Lower lobe of right lung (tissue), 2 donors: ENCODE results near the gene TMEM109. TPM values are rescaled to one million over a fixed set of nuclear protein-coding genes. Genes with fewer than 3 reads are reported as not detected.

Experiments
- ATAC-seq, 2 donors: fragments of 200-7000 bp; cut with Tn5 transposase; one replicate each; pipeline ENCODE4 v1.9.1; 2020 to 2022; ENCODE audit warnings: mild to moderate bottlenecking in 2 of 2, moderate library complexity in 2 of 2
- DNase-seq: peaks from one replicate; pipeline ENCODE4 v3.0.0-alpha.2; 2020
- H3K27ac ChIP-seq: fragments of 200-600 bp; one replicate; pipeline ENCODE4 v1.8.0; 2022
- H3K27me3 ChIP-seq: fragments of 200-600 bp; one replicate; pipeline ENCODE4 v1.8.0; 2022; ENCODE audit warnings: low read depth
- H3K36me3 ChIP-seq: fragments of 200-600 bp; one replicate; pipeline ENCODE4 v1.8.0; 2022; ENCODE audit warnings: mild to moderate bottlenecking
- H3K4me1 ChIP-seq: fragments of 200-600 bp; one replicate; pipeline ENCODE4 v1.8.0; 2022
- H3K4me3 ChIP-seq: fragments of 200-600 bp; one replicate; pipeline ENCODE4 v1.8.0; 2022; ENCODE audit warnings: mild to moderate bottlenecking
- H3K9me3 ChIP-seq: fragments of 200-600 bp; one replicate; pipeline ENCODE4 v1.8.0; 2022
- intact Hi-C: fragments of 100-400 bp; cut with DNase I; formaldehyde crosslinking; loops from one replicate; pipeline ENCODE4 v1.11.0; 2022
- total RNA-seq: library from RNA; stranded (reverse); fragmentation: NEBNext Ultra II Directional; extraction: Animal tissue kit (Norgen Biotek cat#: 25700); gene quantifications from one replicate; pipeline ENCODE4 v1.2.1, GENCODE V29; 2021
- TF ChIP-seq, protein P1 (sequence below): fragments of 200-600 bp; IDR thresholded peaks from one replicate; pipeline ENCODE4 v1.8.0; 2022; ENCODE audit warnings: antibody characterized with exemption, mild to moderate bottlenecking
- donor health status: DM: no; HTN: yes; CAD: no; lungs with severe emphysema.

Gene TMEM109
- total RNA-seq, 1 donor from 2014 or later, result 142 TPM

DNA sequence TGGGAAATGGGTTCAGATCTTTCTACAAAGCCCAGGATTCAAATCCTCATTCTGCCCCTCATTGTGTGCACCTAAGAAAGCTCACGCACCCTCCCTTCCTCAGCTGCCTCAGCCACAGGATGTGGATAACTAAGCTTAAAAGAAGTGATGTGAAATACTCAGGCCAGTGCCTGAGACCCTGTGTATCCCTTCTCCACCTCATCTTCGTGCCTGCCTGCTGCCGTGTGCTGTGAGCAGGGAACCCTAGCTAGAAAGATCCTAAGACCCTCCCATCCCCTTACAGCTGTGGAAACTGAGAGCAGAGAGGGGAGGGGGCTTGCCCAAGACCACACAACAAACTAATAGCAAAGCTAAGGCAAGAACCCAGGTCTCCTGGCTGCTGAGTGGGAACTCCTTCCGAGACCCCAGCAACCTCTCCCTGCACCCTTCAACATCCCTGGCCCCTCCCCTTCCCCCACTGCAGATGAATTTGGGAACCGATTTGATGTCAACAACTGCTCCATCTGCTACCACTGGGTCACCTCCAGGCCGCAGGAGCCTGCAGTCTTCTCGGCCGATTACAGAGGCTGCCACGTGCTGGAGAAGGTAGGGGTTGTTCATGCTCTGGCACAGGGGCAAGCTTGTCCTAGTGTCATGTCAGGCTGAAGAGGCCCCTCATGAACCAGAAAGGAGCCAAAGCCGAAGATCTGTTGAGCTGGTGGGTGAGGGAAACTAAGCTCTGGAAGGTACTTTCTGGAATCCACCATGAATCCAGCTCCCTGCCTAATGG is 45.1 kb upstream of the TMEM109 start:
- ATAC-seq (no peak), DNase-seq (peak; percentile 19)
- Histone ChIP-seq H3K9me3 (no peaks in the 10 kb centered on the region), H3K27me3 (no peaks in the 10 kb centered on the region), H3K4me1 (peaks cover 19% of the 10 kb centered on the region), H3K27ac (no peak overlapping the region), H3K4me3 (no peak overlapping the region), H3K36me3 (no peaks in the 10 kb centered on the region)
- TF ChIP-seq, protein P1, sequence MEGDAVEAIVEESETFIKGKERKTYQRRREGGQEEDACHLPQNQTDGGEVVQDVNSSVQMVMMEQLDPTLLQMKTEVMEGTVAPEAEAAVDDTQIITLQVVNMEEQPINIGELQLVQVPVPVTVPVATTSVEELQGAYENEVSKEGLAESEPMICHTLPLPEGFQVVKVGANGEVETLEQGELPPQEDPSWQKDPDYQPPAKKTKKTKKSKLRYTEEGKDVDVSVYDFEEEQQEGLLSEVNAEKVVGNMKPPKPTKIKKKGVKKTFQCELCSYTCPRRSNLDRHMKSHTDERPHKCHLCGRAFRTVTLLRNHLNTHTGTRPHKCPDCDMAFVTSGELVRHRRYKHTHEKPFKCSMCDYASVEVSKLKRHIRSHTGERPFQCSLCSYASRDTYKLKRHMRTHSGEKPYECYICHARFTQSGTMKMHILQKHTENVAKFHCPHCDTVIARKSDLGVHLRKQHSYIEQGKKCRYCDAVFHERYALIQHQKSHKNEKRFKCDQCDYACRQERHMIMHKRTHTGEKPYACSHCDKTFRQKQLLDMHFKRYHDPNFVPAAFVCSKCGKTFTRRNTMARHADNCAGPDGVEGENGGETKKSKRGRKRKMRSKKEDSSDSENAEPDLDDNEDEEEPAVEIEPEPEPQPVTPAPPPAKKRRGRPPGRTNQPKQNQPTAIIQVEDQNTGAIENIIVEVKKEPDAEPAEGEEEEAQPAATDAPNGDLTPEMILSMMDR, result no peak
- intact Hi-C loops, result no loop called here

- Histone ChIP-seq H3K27me3 (no peaks in the 10 kb centered on the region), H3K27ac (no peak overlapping the region), H3K36me3 (no peaks in the 10 kb centered on the region), H3K4me3 (no peak overlapping the region), H3K4me1 (peaks cover 19% of the 10 kb centered on the region), H3K9me3 (no peaks in the 10 kb centered on the region)
- no peak for ATAC-seq
- TF ChIP-seq, protein P1, result no peak
- peak; percentile 22 for DNase-seq
- intact Hi-C loops, result no loop called here
These were observed 44.5 kb upstream of the TMEM109 start for GRCh38 chr11:60869451-60869825.

- TF ChIP-seq, protein P1, result no peak
- DNase-seq, result peak; percentile 14
- intact Hi-C loops, result no loop called here
- peaks cover 1% of the 10 kb centered on the region for H3K36me3 ChIP-seq
- H3K9me3 ChIP-seq, result no peaks in the 10 kb centered on the region
- H3K4me3 ChIP-seq, result no peak overlapping the region
- peaks cover 19% of the 10 kb centered on the region for H3K4me1 ChIP-seq
- no peak overlapping the region for H3K27ac ChIP-seq
- no peaks in the 10 kb centered on the region for H3K27me3 ChIP-seq
- no peak for ATAC-seq
These were observed 43.7 kb upstream of the TMEM109 start for GRCh38 chr11:60870276-60870675.

- Histone ChIP-seq H3K27ac (no peak overlapping the region), H3K36me3 (peaks cover 3% of the 10 kb centered on the region), H3K4me3 (no peak overlapping the region), H3K4me1 (peaks cover 19% of the 10 kb centered on the region), H3K9me3 (no peaks in the 10 kb centered on the region), H3K27me3 (no peaks in the 10 kb centered on the region)
- intact Hi-C loops, result no loop called here
- TF ChIP-seq, protein P1, result no peak
- DNase-seq (peak; percentile 4), ATAC-seq (no peak)
These were observed 43.1 kb upstream of the TMEM109 start for GRCh38 chr11:60870733-60871377.

DNA sequence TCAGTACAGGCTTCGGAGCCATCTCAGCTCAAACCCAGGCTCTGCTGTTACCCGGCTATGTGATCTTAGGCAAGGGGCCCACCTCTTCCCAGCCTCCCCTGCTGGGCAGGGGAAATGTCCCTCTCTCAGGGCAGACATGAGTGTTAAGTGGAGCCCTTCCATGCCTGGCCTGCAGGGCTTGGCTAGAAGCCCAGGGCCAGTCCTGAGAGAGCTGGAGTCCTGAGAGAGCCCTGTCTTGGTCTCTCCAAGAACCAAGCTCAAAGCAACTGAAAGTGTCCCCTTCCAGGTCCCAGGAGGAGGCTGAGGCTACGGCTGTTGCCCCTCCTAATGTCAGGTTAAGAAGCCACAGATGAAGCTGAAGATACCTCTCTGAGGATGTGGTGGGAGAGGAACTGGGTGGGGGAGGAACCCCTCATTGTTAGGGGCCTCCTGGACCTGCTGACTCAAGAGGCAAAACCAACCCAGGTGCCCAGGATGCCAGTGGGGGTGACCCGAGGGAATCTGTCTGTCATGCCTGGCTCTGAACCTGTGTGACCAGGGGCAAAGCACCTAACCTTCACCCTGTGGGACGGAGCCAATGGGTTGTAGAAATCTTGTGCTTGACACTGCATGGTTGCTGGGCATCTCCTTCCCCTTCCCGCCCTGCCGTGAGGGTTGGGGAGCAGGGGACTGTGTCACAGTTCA is 42.4 kb upstream of the TMEM109 start:
- intact Hi-C loops, result no loop called here
- no peaks in the 10 kb centered on the region for H3K9me3 ChIP-seq
- no peaks in the 10 kb centered on the region for H3K27me3 ChIP-seq
- DNase-seq (peak; percentile 34), ATAC-seq (peak; percentile 20 to 33)
- TF ChIP-seq, protein P1, result no peak
- peaks cover 3% of the 10 kb centered on the region for H3K36me3 ChIP-seq
- no peak overlapping the region for H3K4me3 ChIP-seq
- peaks cover 19% of the 10 kb centered on the region for H3K4me1 ChIP-seq
- H3K27ac ChIP-seq, result no peak overlapping the region
